Measurements from ENCODE around the gene ISCU. TPM values are rescaled to one million over a fixed set of nuclear protein-coding genes. Genes with fewer than 3 reads are reported as not detected.

ISCU gene
- total RNA-seq, 6 experiments from 2014 or later, result 36.7 to 81.8 (median 58.4) TPM

DNA sequence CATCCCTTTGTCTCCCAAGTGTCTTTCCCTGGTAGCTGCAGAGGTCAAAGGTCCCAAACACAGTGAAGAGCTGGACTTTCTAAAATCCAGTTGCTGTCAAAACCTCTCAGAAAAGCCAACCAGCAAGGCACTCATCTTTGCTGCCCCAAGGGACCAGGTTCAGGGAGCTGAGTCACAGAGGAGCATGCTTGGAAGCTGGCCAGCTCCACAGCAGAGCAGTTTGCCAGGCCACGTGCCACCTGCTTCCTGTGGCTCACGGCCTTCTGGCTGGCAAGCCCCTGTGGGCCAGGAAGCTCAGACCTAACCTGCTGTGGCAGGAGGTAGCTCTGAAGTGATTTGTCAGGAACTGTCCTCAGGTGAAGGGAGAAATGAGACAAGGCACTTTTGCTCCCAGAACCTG, 3.6 kb downstream of the ISCU start:
- TF ChIP-seq, protein P1, sequence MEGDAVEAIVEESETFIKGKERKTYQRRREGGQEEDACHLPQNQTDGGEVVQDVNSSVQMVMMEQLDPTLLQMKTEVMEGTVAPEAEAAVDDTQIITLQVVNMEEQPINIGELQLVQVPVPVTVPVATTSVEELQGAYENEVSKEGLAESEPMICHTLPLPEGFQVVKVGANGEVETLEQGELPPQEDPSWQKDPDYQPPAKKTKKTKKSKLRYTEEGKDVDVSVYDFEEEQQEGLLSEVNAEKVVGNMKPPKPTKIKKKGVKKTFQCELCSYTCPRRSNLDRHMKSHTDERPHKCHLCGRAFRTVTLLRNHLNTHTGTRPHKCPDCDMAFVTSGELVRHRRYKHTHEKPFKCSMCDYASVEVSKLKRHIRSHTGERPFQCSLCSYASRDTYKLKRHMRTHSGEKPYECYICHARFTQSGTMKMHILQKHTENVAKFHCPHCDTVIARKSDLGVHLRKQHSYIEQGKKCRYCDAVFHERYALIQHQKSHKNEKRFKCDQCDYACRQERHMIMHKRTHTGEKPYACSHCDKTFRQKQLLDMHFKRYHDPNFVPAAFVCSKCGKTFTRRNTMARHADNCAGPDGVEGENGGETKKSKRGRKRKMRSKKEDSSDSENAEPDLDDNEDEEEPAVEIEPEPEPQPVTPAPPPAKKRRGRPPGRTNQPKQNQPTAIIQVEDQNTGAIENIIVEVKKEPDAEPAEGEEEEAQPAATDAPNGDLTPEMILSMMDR (IDR thresholded peaks at IDR 0.05), result no peak
- TF ChIP-seq POLR2A (IDR thresholded peaks at IDR 0.05), result peak; percentile 32
- intact Hi-C loops (cut with DNase I), result loop anchor here in 1 of 2 donors (5.0 kb wide), 1 partner anchor 46 kb away; no protein-coding TSS in a partner anchor
- no peaks in the 10 kb centered on the region for H3K9me3 ChIP-seq
- DNase-seq (peak; percentile 88 to 91 (median 89)), ATAC-seq (peak; percentile 43 to 47 (median 47))
- H3K4me1 ChIP-seq, result peaks cover 0 to 25% (median 3%) of the 10 kb centered on the region in 4 donors
- H3K27ac ChIP-seq, result peak overlapping the region in 2 of 3 donors; percentile 2 to 25
- H3K27me3 ChIP-seq, result no peaks in the 10 kb centered on the region
- no peak overlapping the region for H3K4me3 ChIP-seq
- WGBS (ENCODE audit: insufficient coverage, low coverage, low lambda C conversion rate, missing lambda C conversion rate), result 0% methylated on average over 1 of the region's 2 CpGs
- peaks cover 0 to 52% (median 10%) of the 10 kb centered on the region in 4 donors for H3K36me3 ChIP-seq

DNA sequence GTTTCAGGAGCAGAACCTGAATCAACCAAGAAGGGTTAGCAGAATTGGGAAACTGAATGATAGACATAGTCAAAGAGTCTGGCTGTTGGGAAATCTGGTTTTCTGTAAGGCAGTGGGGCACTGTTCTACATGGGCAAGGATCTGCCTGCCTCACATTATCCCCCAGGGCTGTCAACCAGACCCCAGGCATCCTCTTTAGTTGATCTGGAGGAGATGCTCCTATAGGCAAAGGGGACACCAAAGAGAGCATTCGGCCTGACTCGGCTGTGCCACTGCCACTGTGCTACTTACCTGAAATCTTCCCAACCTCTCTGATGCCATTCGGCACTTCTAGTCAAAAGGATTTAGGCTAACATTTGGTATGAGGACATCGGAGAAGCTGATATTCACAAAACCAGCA, 4.1 kb downstream of the ISCU start:
- Histone ChIP-seq H3K4me3 (no peak overlapping the region), H3K9me3 (no peaks in the 10 kb centered on the region), H3K27ac (peak overlapping the region in 2 of 3 donors; percentile 2 to 25), H3K4me1 (peaks cover 0 to 25% (median 3%) of the 10 kb centered on the region in 4 donors), H3K36me3 (peaks cover 0 to 52% (median 10%) of the 10 kb centered on the region in 4 donors), H3K27me3 (no peaks in the 10 kb centered on the region)
- no peak for DNase-seq
- intact Hi-C loops (cut with DNase I), result loop anchor here in 1 of 2 donors (5.0 kb wide), 1 partner anchor 46 kb away; no protein-coding TSS in a partner anchor
- 93% methylated on average over 2 of the region's 4 CpGs for WGBS (ENCODE audit: insufficient coverage, low coverage, low lambda C conversion rate, missing lambda C conversion rate)
- ATAC-seq, result no peak
- no peak for TF ChIP-seq POLR2A (IDR thresholded peaks at IDR 0.05)
- TF ChIP-seq, protein P1 (IDR thresholded peaks at IDR 0.05), result no peak

DNA sequence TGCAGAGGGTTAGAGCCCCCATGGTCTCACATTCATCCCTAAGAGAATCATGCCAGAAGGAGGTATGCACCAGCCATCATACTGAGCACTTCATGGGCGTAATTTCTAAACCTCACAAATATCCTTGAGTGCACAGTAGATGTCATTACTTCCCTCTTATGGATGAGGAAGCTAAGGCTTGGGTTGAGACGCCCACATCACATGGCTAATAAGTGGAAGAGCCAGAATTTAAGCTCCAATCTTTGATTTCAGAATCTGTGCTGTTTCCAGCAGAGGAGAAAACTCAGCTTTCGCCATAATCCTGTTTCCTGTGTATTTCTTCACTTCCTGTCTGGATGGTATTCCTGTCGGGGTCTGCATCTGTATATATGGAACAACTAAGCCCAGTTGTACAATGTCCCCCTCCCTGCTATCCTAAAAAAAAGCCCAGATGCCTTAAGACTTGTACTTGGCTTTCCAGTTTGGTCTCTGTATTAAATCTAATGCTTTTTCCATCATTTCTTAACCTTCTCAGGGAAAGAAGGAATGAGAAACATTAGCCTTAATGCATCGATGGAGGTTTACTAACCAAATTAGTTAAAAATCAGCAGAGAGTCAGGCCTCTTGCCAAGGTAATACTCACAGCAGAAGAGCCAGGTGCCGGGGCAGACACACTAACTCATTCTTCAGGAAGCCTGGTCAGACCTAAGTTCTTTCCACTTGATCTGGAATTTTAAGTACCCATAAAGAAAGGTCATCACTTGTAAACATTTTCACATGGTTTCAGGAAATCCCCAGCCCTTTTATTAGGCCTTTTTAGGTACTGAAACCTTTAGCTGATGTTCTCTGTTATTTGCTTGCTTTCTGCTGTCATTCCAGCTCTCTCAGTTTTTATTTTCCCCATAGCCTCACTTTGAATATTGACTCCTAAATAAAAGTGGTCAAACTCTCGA, 5.3 kb downstream of the ISCU start:
- Histone ChIP-seq H3K4me3 (no peak overlapping the region), H3K36me3 (peaks cover 0 to 52% (median 10%) of the 10 kb centered on the region in 4 donors), H3K27me3 (no peaks in the 10 kb centered on the region), H3K9me3 (no peaks in the 10 kb centered on the region), H3K27ac (peak overlapping the region in 1 of 3 donors; percentile 14), H3K4me1 (peaks cover 0 to 18% (median 0%) of the 10 kb centered on the region in 4 donors)
- WGBS (ENCODE audit: insufficient coverage, low coverage, low lambda C conversion rate, missing lambda C conversion rate), result 50% methylated on average over 7 of the region's 7 CpGs
- DNase-seq, result peak in 1 of 3 donors; percentile 14
- ATAC-seq, result no peak
- intact Hi-C loops (cut with DNase I), result loop anchor here in 1 of 2 donors (5.0 kb wide), 1 partner anchor 45 kb away; no protein-coding TSS in a partner anchor
- TF ChIP-seq, protein P1 (IDR thresholded peaks at IDR 0.05), result no peak
- TF ChIP-seq POLR2A (IDR thresholded peaks at IDR 0.05), result no peak

DNA sequence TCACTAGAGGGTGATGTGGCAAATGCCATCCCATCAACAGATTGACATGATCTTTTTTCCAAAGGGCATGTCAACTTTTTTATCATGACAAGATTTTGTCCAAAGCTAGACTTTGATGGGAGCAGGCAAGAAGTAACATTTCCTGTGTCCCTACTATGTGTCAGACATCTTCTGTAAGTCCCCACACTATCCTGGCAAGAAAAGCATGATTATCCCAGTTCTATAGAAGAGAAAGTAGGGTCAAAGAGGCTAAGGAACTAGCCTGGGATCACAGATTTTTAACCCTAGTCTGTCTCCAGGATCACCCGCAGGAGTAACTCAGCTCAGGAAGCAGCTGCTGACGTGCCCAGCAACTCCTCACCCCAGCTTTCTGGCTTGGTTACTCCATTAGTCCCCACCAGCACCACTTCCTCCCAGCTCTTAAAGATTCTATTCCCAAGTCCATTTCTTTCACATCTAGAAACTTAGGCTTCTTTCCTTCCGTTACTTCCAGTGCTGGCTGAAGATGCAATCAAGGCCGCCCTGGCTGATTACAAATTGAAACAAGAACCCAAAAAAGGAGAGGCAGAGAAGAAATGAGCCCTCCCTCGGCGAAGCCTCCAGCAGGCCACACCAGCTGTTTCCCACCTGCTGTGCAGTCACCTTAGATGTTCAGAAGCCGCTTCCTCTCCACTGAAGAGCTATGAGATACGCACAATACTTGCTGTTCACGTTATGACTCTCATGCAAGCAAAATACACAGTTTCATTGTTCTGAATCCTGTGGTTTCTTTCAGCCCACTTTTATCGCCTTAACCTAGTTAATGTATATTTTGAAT, 6.2 kb downstream of the ISCU start:
- Histone ChIP-seq H3K36me3 (peaks cover 0 to 52% (median 10%) of the 10 kb centered on the region in 4 donors), H3K4me3 (no peak overlapping the region), H3K4me1 (peaks cover 0 to 18% (median 0%) of the 10 kb centered on the region in 4 donors), H3K9me3 (no peaks in the 10 kb centered on the region), H3K27me3 (no peaks in the 10 kb centered on the region), H3K27ac (no peak overlapping the region)
- TF ChIP-seq, protein P1 (IDR thresholded peaks at IDR 0.05), result no peak
- no peak for TF ChIP-seq POLR2A (IDR thresholded peaks at IDR 0.05)
- ATAC-seq, result no peak
- DNase-seq, result peak in 1 of 3 donors; percentile 25
- intact Hi-C loops (cut with DNase I), result loop anchor here in 1 of 2 donors (5.0 kb wide), 1 partner anchor 44 kb away; no protein-coding TSS in a partner anchor
- WGBS (ENCODE audit: insufficient coverage, low coverage, low lambda C conversion rate, missing lambda C conversion rate), result 71% methylated on average over 8 of the region's 10 CpGs
